ENCODE data around the gene ATP1B3. TPM values are rescaled to one million over a fixed set of nuclear protein-coding genes. Genes with fewer than 3 reads are reported as not detected.

Gene ATP1B3
- total and polyA plus RNA-seq, 2 of the 13 experiments (the other 11 are each of a cell fraction or from before 2014, with no cell fraction given), result 84.3 to 93.6 TPM

- TF ChIP-seq ZBTB43 (CRISPR knock-in tag; conservative IDR thresholded peaks at IDR 0.05), result no peak
- TF ChIP-seq BORCS8-MEF2B (CRISPR knock-in tag; IDR thresholded peaks at IDR 0.05), result no peak
- peak; percentile 96 for TF ChIP-seq FOXP1 (IDR thresholded peaks at IDR 0.05)
- TF ChIP-seq FOXP1 (CRISPR knock-in tag; IDR thresholded peaks at IDR 0.05), result no peak; the same call in 1 of the 2 replicates
- TF ChIP-seq, protein P1, sequence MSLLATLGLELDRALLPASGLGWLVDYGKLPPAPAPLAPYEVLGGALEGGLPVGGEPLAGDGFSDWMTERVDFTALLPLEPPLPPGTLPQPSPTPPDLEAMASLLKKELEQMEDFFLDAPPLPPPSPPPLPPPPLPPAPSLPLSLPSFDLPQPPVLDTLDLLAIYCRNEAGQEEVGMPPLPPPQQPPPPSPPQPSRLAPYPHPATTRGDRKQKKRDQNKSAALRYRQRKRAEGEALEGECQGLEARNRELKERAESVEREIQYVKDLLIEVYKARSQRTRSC (CRISPR knock-in tag; IDR thresholded peaks at IDR 0.05; ENCODE audit: low read depth), result no peak
- TF ChIP-seq CC2D1A (CRISPR knock-in tag; IDR thresholded peaks at IDR 0.05), result no peak
- no peak for TF ChIP-seq SP1 (IDR thresholded peaks at IDR 0.05)
- TF ChIP-seq SP1 (CRISPR knock-in tag; IDR thresholded peaks at IDR 0.05), result no peak
- TF ChIP-seq, protein P2, sequence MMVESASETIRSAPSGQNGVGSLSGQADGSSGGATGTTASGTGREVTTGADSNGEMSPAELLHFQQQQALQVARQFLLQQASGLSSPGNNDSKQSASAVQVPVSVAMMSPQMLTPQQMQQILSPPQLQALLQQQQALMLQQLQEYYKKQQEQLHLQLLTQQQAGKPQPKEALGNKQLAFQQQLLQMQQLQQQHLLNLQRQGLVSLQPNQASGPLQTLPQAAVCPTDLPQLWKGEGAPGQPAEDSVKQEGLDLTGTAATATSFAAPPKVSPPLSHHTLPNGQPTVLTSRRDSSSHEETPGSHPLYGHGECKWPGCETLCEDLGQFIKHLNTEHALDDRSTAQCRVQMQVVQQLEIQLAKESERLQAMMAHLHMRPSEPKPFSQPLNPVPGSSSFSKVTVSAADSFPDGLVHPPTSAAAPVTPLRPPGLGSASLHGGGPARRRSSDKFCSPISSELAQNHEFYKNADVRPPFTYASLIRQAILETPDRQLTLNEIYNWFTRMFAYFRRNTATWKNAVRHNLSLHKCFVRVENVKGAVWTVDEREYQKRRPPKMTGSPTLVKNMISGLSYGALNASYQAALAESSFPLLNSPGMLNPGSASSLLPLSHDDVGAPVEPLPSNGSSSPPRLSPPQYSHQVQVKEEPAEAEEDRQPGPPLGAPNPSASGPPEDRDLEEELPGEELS (CRISPR knock-in tag; IDR thresholded peaks at IDR 0.05), result peak; percentile 65
- no peak for TF ChIP-seq IRF1 (CRISPR knock-in tag; IDR thresholded peaks at IDR 0.05; ENCODE audit: low read depth)
- TF ChIP-seq ATF7 (IDR thresholded peaks at IDR 0.05), result no peak
- no peak for TF ChIP-seq ATF7 (CRISPR knock-in tag; IDR thresholded peaks at IDR 0.05)
- no peak for TF ChIP-seq KLF15 (CRISPR knock-in tag; IDR thresholded peaks at IDR 0.05; ENCODE audit: borderline replicate concordance)
- peak; percentile 38; the same call in 1 of the 3 replicates for TF ChIP-seq MXI1 (IDR thresholded peaks at IDR 0.05; ENCODE audit: borderline replicate concordance, low read depth, low read length)
- TF ChIP-seq HOXD1 (CRISPR knock-in tag; IDR thresholded peaks at IDR 0.05), result no peak
- TF ChIP-seq ZNF777 (CRISPR knock-in tag; IDR thresholded peaks at IDR 0.05), result no peak
- peak; percentile 100 for TF ChIP-seq ZNF740 (CRISPR knock-in tag; IDR thresholded peaks at IDR 0.05)
- no peak for TF ChIP-seq ZKSCAN8 (CRISPR knock-in tag; IDR thresholded peaks at IDR 0.05; ENCODE audit: borderline replicate concordance)
- no peak for TF ChIP-seq ARHGAP35 (CRISPR knock-in tag; IDR thresholded peaks at IDR 0.05; ENCODE audit: borderline replicate concordance)
- no peak for TF ChIP-seq ZNF576 (CRISPR knock-in tag; IDR thresholded peaks at IDR 0.05)
- no peak for TF ChIP-seq ZEB1 (IDR thresholded peaks at IDR 0.05; ENCODE audit: insufficient replicate concordance, low read depth)
- TF ChIP-seq ZBTB26 (CRISPR knock-in tag; IDR thresholded peaks at IDR 0.05; ENCODE audit: borderline replicate concordance), result no peak
- no peak for TF ChIP-seq ZNF549 (CRISPR knock-in tag; IDR thresholded peaks at IDR 0.05)
Measured at GRCh38 chr3:141875374-141875892, 1.0 kb upstream of the ATP1B3 start (continued).

All from HepG2 (cell line).